Right atrium auricular region (tissue), 2 donors: ENCODE results near the gene SMYD4. TPM values are rescaled to one million over a fixed set of nuclear protein-coding genes. Genes with fewer than 3 reads are reported as not detected.

Source experiments
- DNase-seq: peaks from one replicate; pipeline ENCODE4 v3.0.0-alpha.2; 2019; ENCODE audit warnings: low spot score
- H3K27ac ChIP-seq, 2 donors: fragments of 200-600 bp; sonication (generic); 1 replicate in 1 of 2; 2 replicates in 1 of 2; pipeline ENCODE4 v1.5.1; 2016 to 2019
- H3K27me3 ChIP-seq, 2 donors: fragments of 200-600 bp; sonication (generic); one replicate each; pipeline versions ENCODE4 v1.5.1 to v1.6.0; 2017 to 2019
- H3K36me3 ChIP-seq: fragments of 200-600 bp; sonication (generic); one replicate; pipeline ENCODE4 v1.5.1; 2016
- H3K4me1 ChIP-seq, 2 donors: fragments of 200-600 bp; sonication (generic); one replicate each; pipeline versions ENCODE4 v1.5.1 to v1.6.0; 2017 to 2019
- H3K4me3 ChIP-seq, 2 donors: fragments of 200-600 bp; sonication (generic); 1 replicate in 1 of 2; 2 replicates in 1 of 2; pipeline ENCODE4 v1.5.1; 2017 to 2019; ENCODE audit warnings: mild to moderate bottlenecking in 1 of 2, moderate library complexity in 1 of 2
- H3K9me3 ChIP-seq, 2 donors: fragments of 200-600 bp; sonication (generic); one replicate each; pipeline ENCODE4 v1.5.1; 2019
- CTCF ChIP-seq, 2 donors: fragments of 200-600 bp; sonication (generic); IDR thresholded peaks; one replicate each; pipeline ENCODE4 v1.5.1; 2019; ENCODE audit warnings: antibody characterized with exemption in 2 of 2
- total RNA-seq, 2 donors: library from RNA; depleted of rRNA; stranded (reverse); fragments of >200 nt; gene quantifications; one replicate each; pipeline ENCODE4 v1.1.0, GENCODE V29; 2016

The SMYD4 gene
- total RNA-seq, 2 donors from 2014 or later, result 6.2 to 7.1 TPM

DNA sequence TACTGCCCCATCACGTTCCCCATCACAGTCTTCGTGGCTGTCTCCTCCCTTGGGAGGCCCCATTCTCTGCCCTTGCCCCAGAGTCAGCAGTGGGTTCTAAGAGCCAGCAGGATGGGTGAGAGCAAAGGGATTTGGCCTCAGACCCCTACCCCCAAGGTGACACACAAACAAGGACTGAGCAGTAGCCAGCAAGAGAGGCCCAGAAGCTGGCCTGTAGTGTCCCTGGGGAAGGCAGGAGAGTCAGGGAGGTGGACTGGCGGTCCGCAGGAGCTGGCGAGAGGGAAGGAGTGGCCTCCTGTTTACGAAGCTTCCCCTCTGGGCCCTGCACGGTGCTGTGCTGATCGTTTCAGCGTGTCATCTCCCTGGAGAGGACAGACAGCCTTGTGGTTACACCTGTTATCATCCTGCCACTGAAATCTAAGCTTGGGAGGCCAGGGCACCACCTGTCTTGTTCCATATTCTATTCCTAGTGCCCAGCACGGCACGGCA, 96.8 kb downstream of the SMYD4 start:
- no peak for TF ChIP-seq CTCF (IDR thresholded peaks at IDR 0.05)
- no peak for DNase-seq
- Histone ChIP-seq H3K9me3 (no peaks in the 10 kb centered on the region), H3K4me3 (no peak overlapping the region), H3K27ac (no peak overlapping the region), H3K4me1 (peaks cover 0 to 48% of the 10 kb centered on the region in 2 donors), H3K27me3 (no peaks in the 10 kb centered on the region), H3K36me3 (peaks cover 35% of the 10 kb centered on the region)

DNA sequence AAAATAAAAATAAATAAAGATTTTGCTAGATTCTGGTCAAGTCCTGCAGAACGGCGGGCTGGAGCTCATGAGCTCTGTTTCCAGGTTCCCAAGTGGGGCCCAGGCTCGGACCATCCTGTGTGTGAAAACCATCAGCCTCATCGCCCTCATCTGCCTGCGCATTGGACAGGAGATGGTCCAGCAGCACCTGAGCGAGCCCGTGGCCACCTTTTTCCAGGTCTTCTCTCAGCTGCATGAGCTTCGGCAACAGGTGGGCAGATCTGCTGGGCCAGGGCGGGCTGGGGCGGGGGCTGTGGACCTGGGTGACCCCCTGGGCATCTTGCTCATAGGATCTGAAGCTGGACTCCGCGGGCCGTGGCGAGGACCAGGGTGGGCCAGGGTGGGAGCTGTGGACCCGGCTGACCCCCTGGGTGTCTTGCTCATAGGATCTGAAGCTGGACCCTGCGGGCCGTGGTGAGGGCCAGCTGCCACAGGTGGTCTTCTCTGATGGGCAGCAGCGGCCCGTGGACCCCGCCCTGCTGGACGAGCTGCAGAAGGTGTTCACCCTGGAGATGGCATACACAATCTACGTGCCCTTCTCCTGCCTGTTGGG, 97.4 kb downstream of the SMYD4 start:
- DNase-seq, result no peak
- no peak overlapping the region for H3K4me3 ChIP-seq
- no peak for TF ChIP-seq CTCF (IDR thresholded peaks at IDR 0.05)
- peaks cover 29% of the 10 kb centered on the region for H3K36me3 ChIP-seq
- H3K27ac ChIP-seq, result no peak overlapping the region
- H3K9me3 ChIP-seq, result no peaks in the 10 kb centered on the region
- no peaks in the 10 kb centered on the region for H3K27me3 ChIP-seq
- H3K4me1 ChIP-seq, result peaks cover 0 to 43% of the 10 kb centered on the region in 2 donors

- H3K4me1 ChIP-seq, result peaks cover 0 to 40% of the 10 kb centered on the region in 2 donors
- H3K27ac ChIP-seq, result peak overlapping the region; percentile 85 to 90
- no peak for DNase-seq
- no peak for TF ChIP-seq CTCF (IDR thresholded peaks at IDR 0.05)
- H3K4me3 ChIP-seq, result peak overlapping the region in 1 of 2 donors; percentile 26
- H3K9me3 ChIP-seq, result no peaks in the 10 kb centered on the region
- H3K27me3 ChIP-seq, result no peaks in the 10 kb centered on the region
- peaks cover 28% of the 10 kb centered on the region for H3K36me3 ChIP-seq
These were observed 98.6 kb downstream of the SMYD4 start for GRCh38 chr17:1731194-1731506.

- Histone ChIP-seq H3K27ac (peak overlapping the region; percentile 85 to 90), H3K4me1 (peaks cover 0 to 39% of the 10 kb centered on the region in 2 donors), H3K36me3 (peaks cover 28% of the 10 kb centered on the region), H3K9me3 (no peaks in the 10 kb centered on the region), H3K27me3 (no peaks in the 10 kb centered on the region), H3K4me3 (peak overlapping the region in 1 of 2 donors; percentile 26)
- TF ChIP-seq CTCF (IDR thresholded peaks at IDR 0.05), result no peak
- peak; percentile 95 for DNase-seq
These were observed 99.1 kb downstream of the SMYD4 start for GRCh38 chr17:1730326-1731193.

DNA sequence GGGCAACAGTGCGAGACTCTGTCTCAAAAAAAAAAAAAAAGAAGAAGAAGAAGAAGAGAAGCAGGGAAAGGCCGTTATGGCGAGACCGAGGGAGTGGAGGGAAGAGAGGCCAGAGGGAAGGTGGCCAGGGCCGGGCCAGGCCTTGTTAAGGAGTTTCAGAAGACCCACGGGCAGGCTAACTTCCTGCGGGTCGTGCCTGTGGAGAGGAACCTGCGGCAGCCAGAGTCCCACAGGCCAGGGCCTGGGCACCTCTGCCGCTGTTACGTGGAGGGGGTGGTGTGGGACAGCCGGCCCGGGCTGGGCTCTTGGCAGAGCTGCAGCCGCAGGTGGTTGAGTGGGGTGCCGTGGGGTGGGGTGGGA, 99.8 kb downstream of the SMYD4 start:
- no peaks in the 10 kb centered on the region for H3K27me3 ChIP-seq
- no peak for DNase-seq
- H3K36me3 ChIP-seq, result peaks cover 26% of the 10 kb centered on the region
- no peak for TF ChIP-seq CTCF (IDR thresholded peaks at IDR 0.05)
- peaks cover 0 to 44% of the 10 kb centered on the region in 2 donors for H3K4me1 ChIP-seq
- H3K9me3 ChIP-seq, result no peaks in the 10 kb centered on the region
- no peak overlapping the region for H3K4me3 ChIP-seq
- H3K27ac ChIP-seq, result peak overlapping the region; percentile 85 to 90

Other genes with a start within 250 kb of the SMYD4 start
- gene SLC43A2, start 201.1 kb downstream of the SMYD4 start, total RNA-seq, result 1 to 10 TPM; 3.6 to 9.8 TPM
- gene SCARF1, start 184.2 kb downstream of the SMYD4 start, total RNA-seq, result 10 to 100 TPM in 1 of 2 donors, 1 to 10 TPM in 1; 8.6 to 14.8 TPM
- 10 to 100 TPM; 38.6 to 60.7 TPM for gene RILP, start 180.0 kb downstream of the SMYD4 start, total RNA-seq
- 100 to 1,000 TPM in 1 of 2 donors, 10 to 100 TPM in 1; 90.1 to 144 TPM for gene PRPF8, start 145.0 kb downstream of the SMYD4 start, total RNA-seq
- gene TLCD2, start 119.5 kb downstream of the SMYD4 start, total RNA-seq, result 1 to 10 TPM; 1.1 to 3.7 TPM
- 10 to 100 TPM; 10.9 to 17.9 TPM for gene WDR81, start 105.2 kb downstream of the SMYD4 start, total RNA-seq
- 1 to 10 TPM; 1.0 to 1.5 TPM for gene SERPINF2, start 87.0 kb downstream of the SMYD4 start, total RNA-seq
- gene SERPINF1, start 67.8 kb downstream of the SMYD4 start, total RNA-seq, result 100 to 1,000 TPM; 348 to 498 TPM
- 10 to 100 TPM; 20.9 to 26.9 TPM for gene RPA1, start 103 bp upstream of the SMYD4 start, total RNA-seq
- gene RTN4RL1, start 195.4 kb upstream of the SMYD4 start, total RNA-seq, result 1 to 10 TPM; 1.8 to 5.0 TPM
- gene DPH1, start 200.3 kb upstream of the SMYD4 start, total RNA-seq, result 10 to 100 TPM; 17.2 to 21.6 TPM
- gene OVCA2, start 212.1 kb upstream of the SMYD4 start, total RNA-seq, result 10 to 100 TPM; 29.6 to 31.7 TPM
- 10 to 100 TPM; 15.5 to 18.0 TPM for gene HIC1, start 225.2 kb upstream of the SMYD4 start, total RNA-seq